ENCODE measurements around the gene ABLIM3.

DNA sequence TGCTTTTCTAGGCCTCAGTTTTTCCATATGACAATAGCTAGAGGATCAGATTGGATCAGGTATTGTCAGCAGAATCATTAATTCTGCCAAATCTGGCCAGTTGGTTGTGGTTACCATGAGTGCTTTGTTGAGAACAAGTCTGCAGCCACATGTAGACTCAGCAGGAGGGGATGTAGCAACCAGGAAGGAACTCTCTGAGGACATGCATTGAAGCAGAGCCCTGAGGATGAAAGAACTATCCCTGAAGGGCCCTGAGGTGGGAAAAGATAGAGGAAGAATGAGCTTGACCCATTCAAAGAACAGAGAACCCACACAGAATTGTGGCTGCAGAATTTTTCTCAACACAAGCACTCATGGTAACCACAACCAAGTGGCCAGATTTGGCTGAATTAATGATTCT lies 70.3 kb downstream of the ABLIM3 start:
- TF ChIP-seq POLR2A (IDR thresholded peaks at IDR 0.05): no peak
- TF ChIP-seq, protein P1, sequence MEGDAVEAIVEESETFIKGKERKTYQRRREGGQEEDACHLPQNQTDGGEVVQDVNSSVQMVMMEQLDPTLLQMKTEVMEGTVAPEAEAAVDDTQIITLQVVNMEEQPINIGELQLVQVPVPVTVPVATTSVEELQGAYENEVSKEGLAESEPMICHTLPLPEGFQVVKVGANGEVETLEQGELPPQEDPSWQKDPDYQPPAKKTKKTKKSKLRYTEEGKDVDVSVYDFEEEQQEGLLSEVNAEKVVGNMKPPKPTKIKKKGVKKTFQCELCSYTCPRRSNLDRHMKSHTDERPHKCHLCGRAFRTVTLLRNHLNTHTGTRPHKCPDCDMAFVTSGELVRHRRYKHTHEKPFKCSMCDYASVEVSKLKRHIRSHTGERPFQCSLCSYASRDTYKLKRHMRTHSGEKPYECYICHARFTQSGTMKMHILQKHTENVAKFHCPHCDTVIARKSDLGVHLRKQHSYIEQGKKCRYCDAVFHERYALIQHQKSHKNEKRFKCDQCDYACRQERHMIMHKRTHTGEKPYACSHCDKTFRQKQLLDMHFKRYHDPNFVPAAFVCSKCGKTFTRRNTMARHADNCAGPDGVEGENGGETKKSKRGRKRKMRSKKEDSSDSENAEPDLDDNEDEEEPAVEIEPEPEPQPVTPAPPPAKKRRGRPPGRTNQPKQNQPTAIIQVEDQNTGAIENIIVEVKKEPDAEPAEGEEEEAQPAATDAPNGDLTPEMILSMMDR (IDR thresholded peaks at IDR 0.05): no peak

All from adrenal gland (tissue), 5 donors.